H1 (cell line): Measurements from ENCODE around the gene TADA2B. TPM values are rescaled to one million over a fixed set of nuclear protein-coding genes. Genes with fewer than 3 reads are reported as not detected.

ENCODE experiments used
- CTCF ChIA-PET: fragments of 300-600 bp; sonication (Branson Sonifier 250); formaldehyde crosslinking; loops from one replicate; lab custom pipeline; 2021; ENCODE audit not compliant: partially characterized antibody; lab: Charles Lee
- POLR2A ChIA-PET: fragments of 300-600 bp; sonication (Branson Sonifier 250); formaldehyde crosslinking; loops from one replicate; lab custom pipeline; 2021; ENCODE audit warnings: inconsistent platforms; ENCODE audit not compliant: partially characterized antibody; lab: Charles Lee
- DNase-seq, 2 experiments: peaks; one replicate each; pipeline versions ENCODE4 v3.0.0 to v3.0.0-alpha.2; 2010 to 2022; ENCODE audit warnings: low spot score in 2 of 2, low read depth in 1 of 2, mixed read lengths in 1 of 2
- FAIRE-seq: peaks from 2 replicates; lab custom pipeline; 2011; peaks lifted over from hg19 to GRCh38; lab: Jason Lieb, UNC
- H2AFZ ChIP-seq: 2 replicates; pipeline ENCODE4 v1.8.1; 2012; ENCODE audit warnings: low read length, inconsistent platforms
- H2AK5ac ChIP-seq: 2 replicates; pipeline ENCODE4 v1.6.1; 2013; ENCODE audit warnings: low read depth, low read length
- H2BK120ac ChIP-seq: replicated peaks from 2 replicates; pipeline ENCODE3; 2013; ENCODE audit warnings: low read depth, low read length, inconsistent platforms
- H2BK12ac ChIP-seq: 2 replicates; pipeline ENCODE4 v1.6.1; 2013; ENCODE audit warnings: low read depth, low read length
- H2BK15ac ChIP-seq: 2 replicates; pipeline ENCODE4 v1.6.1; 2013; ENCODE audit warnings: low read length
- H2BK20ac ChIP-seq: 2 replicates; pipeline ENCODE4 v1.6.1; 2013; ENCODE audit warnings: low read length
- H2BK5ac ChIP-seq: 2 replicates; pipeline ENCODE4 v1.6.1; 2013; ENCODE audit warnings: low read depth, low read length
- H3K14ac ChIP-seq: 2 replicates; pipeline ENCODE4 v1.6.1; 2013; ENCODE audit warnings: inconsistent platforms; ENCODE audit not compliant: insufficient read length
- H3K18ac ChIP-seq: 2 replicates; pipeline ENCODE4 v1.6.1; 2013; ENCODE audit warnings: low read length; ENCODE audit errors: extremely low read depth
- H3K23ac ChIP-seq: 2 replicates; pipeline ENCODE4 v1.6.1; 2013; ENCODE audit warnings: inconsistent platforms; ENCODE audit not compliant: insufficient read length
- H3K23me2 ChIP-seq: 2 replicates; pipeline ENCODE4 v1.6.1; 2013; ENCODE audit warnings: low read depth, low read length
- H3K27ac ChIP-seq: 2 replicates; pipeline ENCODE4 v1.6.1; 2011; ENCODE audit warnings: low read depth, low read length, inconsistent platforms
- H3K27me3 ChIP-seq, 4 experiments: replicated peaks in 1 of 4; 1 replicate in 1 of 4; 2 replicates in 3 of 4; pipeline versions ENCODE4 v1.6.1 to v1.8.1; 2011 to 2013; ENCODE audit warnings: low read length in 3 of 4, mild to moderate bottlenecking in 3 of 4, inconsistent platforms in 2 of 4, mixed read lengths in 2 of 4, moderate library complexity in 1 of 4; ENCODE audit not compliant: control insufficient read depth in 3 of 4, insufficient read depth in 3 of 4; ENCODE audit errors: extremely low read depth in 1 of 4
- H3K36me3 ChIP-seq, 4 experiments: 2 replicates each; pipeline versions ENCODE4 v1.6.1 to v1.8.1; 2011 to 2013; ENCODE audit warnings: mild to moderate bottlenecking in 4 of 4, low read length in 3 of 4, moderate library complexity in 2 of 4, control low read depth in 1 of 4, inconsistent platforms in 1 of 4; ENCODE audit not compliant: insufficient read depth in 4 of 4, control insufficient read depth in 2 of 4
- H3K4ac ChIP-seq: replicated peaks from 2 replicates; pipeline ENCODE3; 2013; ENCODE audit warnings: low read length, low read depth, mixed read lengths, inconsistent platforms; ENCODE audit not compliant: insufficient read length
- H3K4me1 ChIP-seq, 4 experiments: replicated peaks in 1 of 4; 1 replicate in 1 of 4; 2 replicates in 3 of 4; pipeline versions ENCODE4 v1.6.1 to v1.8.1; 2011 to 2013; ENCODE audit warnings: low read length in 3 of 4, inconsistent platforms in 2 of 4, mixed read lengths in 1 of 4; ENCODE audit not compliant: insufficient read depth in 4 of 4, control insufficient read depth in 3 of 4
- H3K4me2 ChIP-seq, 2 experiments: 2 replicates each; pipeline versions ENCODE4 v1.6.1 to v1.8.1; 2011 to 2013; ENCODE audit warnings: low read depth in 2 of 2, low read length in 2 of 2, control low read depth in 1 of 2, inconsistent platforms in 1 of 2, mild to moderate bottlenecking in 1 of 2; ENCODE audit not compliant: insufficient read depth in 1 of 2
- H3K4me3 ChIP-seq, 4 experiments: fragments of 200-600, 300-600 bp in 1 of 4; sonication (generic), shearing (Covaris generic), sonication (Bioruptor Twin) in 1 of 4; 2 replicates each; pipeline versions ENCODE4 v1.5.1 to v1.8.1; 2011 to 2016; ENCODE audit warnings: low read length in 4 of 4, low read depth in 3 of 4, control low read depth in 2 of 4, inconsistent platforms in 2 of 4, mild to moderate bottlenecking in 2 of 4, mixed read lengths in 1 of 4, moderate library complexity in 1 of 4; ENCODE audit not compliant: insufficient read depth in 2 of 4; ENCODE audit errors: extremely low read depth in 1 of 4
- H3K56ac ChIP-seq: replicated peaks from 2 replicates; pipeline ENCODE3; 2013; ENCODE audit warnings: low read depth, mild to moderate bottlenecking, mixed read lengths, low read length, inconsistent platforms; ENCODE audit not compliant: insufficient read length
- H3K79me1 ChIP-seq: 2 replicates; pipeline ENCODE4 v1.6.1; 2013; ENCODE audit warnings: low read depth, low read length, control low read depth
- H3K79me2 ChIP-seq, 2 experiments: 2 replicates each; pipeline versions ENCODE4 v1.6.1 to v1.8.1; 2012 to 2013; ENCODE audit warnings: low read length in 2 of 2, mild to moderate bottlenecking in 2 of 2, inconsistent platforms in 1 of 2; ENCODE audit not compliant: insufficient read depth in 2 of 2, control insufficient read depth in 1 of 2
- H3K9ac ChIP-seq, 4 experiments: replicated peaks in 1 of 4; 1 replicate in 1 of 4; 2 replicates in 3 of 4; pipeline versions ENCODE4 v1.6.1 to v1.8.1; 2011 to 2013; ENCODE audit warnings: low read depth in 3 of 4, low read length in 3 of 4, control low read depth in 2 of 4, mild to moderate bottlenecking in 2 of 4, moderate library complexity in 2 of 4, inconsistent platforms in 1 of 4; ENCODE audit errors: extremely low read depth in 1 of 4
- H3K9me3 ChIP-seq, 2 experiments: 2 replicates each; pipeline versions ENCODE4 v1.6.1 to v1.8.1; 2012 to 2013; ENCODE audit warnings: mild to moderate bottlenecking in 2 of 2, moderate library complexity in 2 of 2, control low read depth in 1 of 2, inconsistent platforms in 1 of 2, low read depth in 1 of 2, low read length in 1 of 2, mixed read lengths in 1 of 2; ENCODE audit not compliant: insufficient read depth in 2 of 2
- H4K20me1 ChIP-seq, 2 experiments: replicated peaks in 1 of 2; 2 replicates each; pipeline versions ENCODE3 to v1.8.1; 2011 to 2013; ENCODE audit warnings: inconsistent platforms in 2 of 2, low read length in 2 of 2, mild to moderate bottlenecking in 1 of 2; ENCODE audit not compliant: insufficient read depth in 2 of 2, control insufficient read depth in 1 of 2
- H4K5ac ChIP-seq: 2 replicates; pipeline ENCODE4 v1.6.1; 2013; ENCODE audit warnings: low read length, low read depth, mixed read lengths, inconsistent platforms; ENCODE audit not compliant: insufficient read length
- H4K8ac ChIP-seq: 2 replicates; pipeline ENCODE4 v1.8.0; 2013; ENCODE audit warnings: mild to moderate bottlenecking, moderate library complexity, low read length, inconsistent platforms; ENCODE audit not compliant: insufficient read depth; ENCODE audit errors: extremely low read depth
- H4K91ac ChIP-seq: replicated peaks from 2 replicates; pipeline ENCODE3; 2013; ENCODE audit warnings: low read length, mixed read lengths, inconsistent platforms; ENCODE audit not compliant: insufficient read length
- CBX5 ChIP-seq: fragments of 300-800, 300-1000 bp; sonication (generic); IDR thresholded peaks from 2 replicates; pipeline ENCODE4 v1.7.1; 2016; ENCODE audit warnings: antibody characterized with exemption, low read length, low read depth
- FOSL1 ChIP-seq: IDR thresholded peaks from 2 replicates; pipeline ENCODE4 v1.6.1; 2011; ENCODE audit warnings: mild to moderate bottlenecking, low read depth, low read length, moderate library complexity; ENCODE audit not compliant: insufficient read depth
- RFX5 ChIP-seq: IDR thresholded peaks from 2 replicates; pipeline ENCODE4 v1.6.1; 2011; ENCODE audit warnings: low read depth, low read length, improper control_type of control experiment, borderline replicate concordance
- WGBS, 2 experiments: shearing (Covaris generic) in 1 of 2; methylation state at CpG; one replicate each; pipeline versions ENCODE4 v1.1.6 to v1.1.7; 2013 to 2015; ENCODE audit warnings: low lambda C conversion rate in 2 of 2, mixed read lengths in 2 of 2, inconsistent platforms in 1 of 2, low coverage in 1 of 2, missing lambda C conversion rate in 1 of 2; ENCODE audit not compliant: insufficient replicate concordance in 2 of 2, insufficient coverage in 1 of 2, insufficient read length in 1 of 2; ENCODE audit errors: extremely low coverage in 1 of 2, missing lambda C conversion rate in 1 of 2; 5-methylcytosine and 5-hydroxymethylcytosine counted together
- polyA plus RNA-seq, 7 experiments: library from polyadenylated mRNA; depleted of rRNA in 3 of 7; stranded (reverse) in 5 of 7; unstranded in 2 of 7; fragments of >200 nt in 5 of 7; fragments of 200-250 nt in 2 of 7; gene quantifications; 1 replicate in 5 of 7; 2 replicates in 1 of 7; 4 replicates in 1 of 7; pipeline versions ENCODE4 v1.2.1 to v1.2.3, GENCODE V29; 2011 to 2013; ENCODE audit warnings: missing spikeins in 2 of 7, mixed read lengths in 2 of 7
- total RNA-seq: library from RNA; stranded (reverse); fragmentation: NEBNext Ultra II Directional; extraction: Animal tissue kit (Norgen Biotek cat#: 25700); gene quantifications from 2 replicates; pipeline ENCODE4 v1.2.1, GENCODE V29; 2021
- TF ChIP-seq, protein P1 (sequence below): IDR thresholded peaks from 2 replicates; pipeline ENCODE4 v1.6.1; 2012; ENCODE audit warnings: low read length, inconsistent platforms

Gene TADA2B
- total and polyA plus RNA-seq, 2 of the 8 experiments (the other 6 are each of a cell fraction or from before 2014, with no cell fraction given) = 5.7 to 12.1 TPM

DNA sequence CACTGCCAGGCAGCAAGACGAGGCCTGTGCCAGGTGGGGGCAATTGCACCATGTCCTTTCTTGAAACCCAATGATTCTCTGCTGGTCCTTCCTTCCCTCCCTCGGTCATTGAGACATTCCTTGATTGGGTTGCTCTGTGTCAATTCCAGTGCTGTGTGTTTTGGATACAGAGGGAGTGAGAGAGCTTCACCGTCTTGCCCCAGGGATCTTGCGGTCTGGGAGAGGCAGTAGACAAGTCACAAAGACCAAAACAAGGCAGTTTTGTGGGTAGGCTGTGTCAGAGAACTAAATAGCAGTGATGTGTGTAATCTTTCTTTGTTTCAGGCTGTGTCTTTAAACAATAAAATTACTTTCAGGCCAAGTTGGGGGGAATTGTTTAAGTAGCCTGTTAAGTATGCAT lies 38.8 kb upstream of the TADA2B start:
- H3K9me3 ChIP-seq = no peaks in the 10 kb centered on the region
- peaks cover 22 to 51% (median 30%) of the 10 kb centered on the region in 4 experiments for H3K36me3 ChIP-seq
- no peak overlapping the region for H4K91ac ChIP-seq
- H4K8ac ChIP-seq = no peak overlapping the region
- no peaks in the 10 kb centered on the region for H3K27me3 ChIP-seq
- no peak overlapping the region for H3K27ac ChIP-seq
- no peak overlapping the region for H2BK12ac ChIP-seq
- 85% methylated on average over 4 of the region's 4 CpGs; no CpG with 5 or more reads in 1 of the 2 experiments for WGBS, 2 experiments
- H3K4me2 ChIP-seq = no peak overlapping the region
- no peak overlapping the region for H2AFZ ChIP-seq
- H3K14ac ChIP-seq = no peak overlapping the region
- peaks cover 2 to 8% (median 6%) of the 10 kb centered on the region in 4 experiments; a peak in 6 of 7 replicates for H3K4me1 ChIP-seq
- DNase-seq (no peak), FAIRE-seq (no peak)
- TF ChIP-seq FOSL1 = no peak
- TF ChIP-seq, protein P1, sequence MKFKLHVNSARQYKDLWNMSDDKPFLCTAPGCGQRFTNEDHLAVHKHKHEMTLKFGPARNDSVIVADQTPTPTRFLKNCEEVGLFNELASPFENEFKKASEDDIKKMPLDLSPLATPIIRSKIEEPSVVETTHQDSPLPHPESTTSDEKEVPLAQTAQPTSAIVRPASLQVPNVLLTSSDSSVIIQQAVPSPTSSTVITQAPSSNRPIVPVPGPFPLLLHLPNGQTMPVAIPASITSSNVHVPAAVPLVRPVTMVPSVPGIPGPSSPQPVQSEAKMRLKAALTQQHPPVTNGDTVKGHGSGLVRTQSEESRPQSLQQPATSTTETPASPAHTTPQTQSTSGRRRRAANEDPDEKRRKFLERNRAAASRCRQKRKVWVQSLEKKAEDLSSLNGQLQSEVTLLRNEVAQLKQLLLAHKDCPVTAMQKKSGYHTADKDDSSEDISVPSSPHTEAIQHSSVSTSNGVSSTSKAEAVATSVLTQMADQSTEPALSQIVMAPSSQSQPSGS = no peak
- TF ChIP-seq CBX5 = no peak
- no peak for TF ChIP-seq RFX5
- no peak overlapping the region for H2BK20ac ChIP-seq
- H4K20me1 ChIP-seq = peaks cover 27 to 39% of the 10 kb centered on the region in 2 experiments
- no peak overlapping the region for H2BK120ac ChIP-seq
- H3K18ac ChIP-seq = no peak overlapping the region
- H3K23ac ChIP-seq = no peak overlapping the region
- no peak overlapping the region for H2BK15ac ChIP-seq
- H3K4me3 ChIP-seq = no peak overlapping the region
- CTCF ChIA-PET = interaction anchor here (0.6 to 2.3 kb wide), 6 partner anchors 10 to 78 kb away, joined by 3 to 14 read pairs (median 4); no protein-coding TSS in a partner anchor
- H2AK5ac ChIP-seq = no peak overlapping the region
- H3K23me2 ChIP-seq = no peaks in the 10 kb centered on the region
- H3K56ac ChIP-seq = no peak overlapping the region
- no peak overlapping the region for H2BK5ac ChIP-seq
- peaks cover 0 to 5% of the 10 kb centered on the region in 2 experiments; a peak in 2 of 4 replicates for H3K79me2 ChIP-seq
- peaks cover 5% of the 10 kb centered on the region; the same call in 1 of the 2 replicates for H3K79me1 ChIP-seq
- POLR2A ChIA-PET = interaction anchor here (0.6 to 2.0 kb wide), 3 partner anchors 8 to 38 kb away, joined by 3 to 4 read pairs (median 3); no protein-coding TSS in a partner anchor
- no peak overlapping the region for H4K5ac ChIP-seq
- no peak overlapping the region for H3K4ac ChIP-seq
- H3K9ac ChIP-seq = no peak overlapping the region
